H9 (cell line): ENCODE data around the gene FBN3. TPM values are rescaled to one million over a fixed set of nuclear protein-coding genes. Genes with fewer than 3 reads are reported as not detected.

ENCODE experiments used
- DNase-seq: peaks from one replicate; pipeline ENCODE4 v3.0.0-alpha.2; 2017
- H2AFZ ChIP-seq: one replicate; pipeline ENCODE4 v1.6.1; 2013; ENCODE audit warnings: mild to moderate bottlenecking, low read length, control low read depth, moderate library complexity
- H2AK5ac ChIP-seq: 2 replicates; pipeline ENCODE4 v1.6.1; 2013; ENCODE audit warnings: low read length, control low read depth, mixed read lengths; ENCODE audit not compliant: insufficient read length
- H2BK120ac ChIP-seq: one replicate; pipeline ENCODE4 v1.6.1; 2013; ENCODE audit warnings: low read depth, mild to moderate bottlenecking, low read length, control low read depth, inconsistent platforms; ENCODE audit not compliant: poor library complexity, severe bottlenecking
- H2BK12ac ChIP-seq: 2 replicates; pipeline ENCODE4 v1.6.1; 2013; ENCODE audit warnings: low read length, control low read depth, mixed read lengths, low read depth; ENCODE audit not compliant: insufficient read length
- H2BK15ac ChIP-seq: 2 replicates; pipeline ENCODE4 v1.6.1; 2013; ENCODE audit warnings: low read depth, low read length, control low read depth
- H2BK20ac ChIP-seq: one replicate; pipeline ENCODE4 v1.6.1; 2013; ENCODE audit warnings: low read depth, mild to moderate bottlenecking, low read length, control low read depth, inconsistent platforms; ENCODE audit not compliant: poor library complexity, severe bottlenecking
- H2BK5ac ChIP-seq: 2 replicates; pipeline ENCODE4 v1.6.1; 2013; ENCODE audit warnings: low read length, control low read depth, mixed read lengths; ENCODE audit not compliant: insufficient read length
- H3K14ac ChIP-seq: 2 replicates; pipeline ENCODE4 v1.6.1; 2013; ENCODE audit warnings: low read length, control low read depth; ENCODE audit not compliant: insufficient read depth
- H3K18ac ChIP-seq: 2 replicates; pipeline ENCODE4 v1.6.1; 2013; ENCODE audit warnings: low read depth, mild to moderate bottlenecking, mixed read lengths, low read length, control low read depth; ENCODE audit not compliant: insufficient read length
- H3K23ac ChIP-seq: 2 replicates; pipeline ENCODE4 v1.6.1; 2013; ENCODE audit warnings: low read length, control low read depth, mixed read lengths, low read depth; ENCODE audit not compliant: insufficient read length
- H3K23me2 ChIP-seq: 2 replicates; pipeline ENCODE4 v1.6.1; 2013; ENCODE audit warnings: low read depth, mild to moderate bottlenecking, mixed read lengths, low read length, control low read depth; ENCODE audit not compliant: insufficient read length, poor library complexity, severe bottlenecking
- H3K27ac ChIP-seq: 2 replicates; pipeline ENCODE4 v1.5.1; 2013; ENCODE audit warnings: low read length, control low read depth, mixed read lengths, low read depth; ENCODE audit not compliant: insufficient read length
- H3K27me3 ChIP-seq: 2 replicates; pipeline ENCODE4 v1.6.1; 2013; ENCODE audit warnings: low read length, control low read depth, inconsistent platforms; ENCODE audit not compliant: insufficient read depth
- H3K4ac ChIP-seq: 2 replicates; pipeline ENCODE4 v1.6.1; 2013; ENCODE audit warnings: low read depth, mild to moderate bottlenecking, control low read depth, inconsistent platforms, low read length, moderate library complexity
- H3K4me1 ChIP-seq: 2 replicates; pipeline ENCODE4 v1.6.1; 2013; ENCODE audit warnings: low read length, control low read depth, inconsistent platforms; ENCODE audit not compliant: insufficient read depth
- H3K4me2 ChIP-seq: 2 replicates; pipeline ENCODE4 v1.6.1; 2013; ENCODE audit warnings: low read length, control low read depth, mixed read lengths; ENCODE audit not compliant: insufficient read length, insufficient read depth
- H3K56ac ChIP-seq: 2 replicates; pipeline ENCODE4 v1.6.1; 2013; ENCODE audit warnings: low read depth, mild to moderate bottlenecking, mixed read lengths, low read length, control low read depth; ENCODE audit not compliant: insufficient read length
- H3K79me1 ChIP-seq: 2 replicates; pipeline ENCODE4 v1.6.1; 2013; ENCODE audit warnings: low read depth, mild to moderate bottlenecking, moderate library complexity, low read length, control low read depth, inconsistent platforms; ENCODE audit not compliant: insufficient read depth, poor library complexity, severe bottlenecking
- H3K79me2 ChIP-seq: 2 replicates; pipeline ENCODE4 v1.6.1; 2013; ENCODE audit warnings: low read length, control low read depth, inconsistent platforms; ENCODE audit not compliant: insufficient read depth
- H3K9ac ChIP-seq: 2 replicates; pipeline ENCODE4 v1.6.1; 2013; ENCODE audit warnings: low read length, control low read depth, mixed read lengths; ENCODE audit not compliant: insufficient read length; ENCODE audit errors: extremely low read depth
- H3K9me3 ChIP-seq: one replicate; pipeline ENCODE4 v1.6.1; 2013; ENCODE audit warnings: low read depth, low read length, inconsistent platforms; ENCODE audit not compliant: control insufficient read depth
- H3T11ph ChIP-seq: one replicate; pipeline ENCODE4 v1.6.1; 2013; ENCODE audit warnings: mild to moderate bottlenecking, low read length, control low read depth, inconsistent platforms
- H4K20me1 ChIP-seq: one replicate; pipeline ENCODE4 v1.6.1; 2013; ENCODE audit not compliant: control insufficient read depth, insufficient read length, insufficient read depth
- H4K5ac ChIP-seq: 2 replicates; pipeline ENCODE4 v1.6.1; 2013; ENCODE audit warnings: low read depth, mild to moderate bottlenecking, mixed read lengths, low read length, control low read depth; ENCODE audit not compliant: insufficient read length
- H4K8ac ChIP-seq: replicated peaks from 2 replicates; pipeline ENCODE4 v1.6.1; 2013; ENCODE audit warnings: low read length, control low read depth, mixed read lengths, low read depth; ENCODE audit not compliant: insufficient read length
- H4K91ac ChIP-seq: 2 replicates; pipeline ENCODE4 v1.6.1; 2013; ENCODE audit warnings: low read depth, mild to moderate bottlenecking, moderate library complexity, mixed read lengths, low read length, control low read depth; ENCODE audit not compliant: insufficient read length
- H3K27ac Mint-ChIP-seq, 3 experiments: 2 replicates in 2 of 3; 3 replicates in 1 of 3; pipeline ENCODE4 v1.8.0; 2020 to 2021; ENCODE audit warnings: mixed read lengths in 3 of 3, mild to moderate bottlenecking in 1 of 3, moderate library complexity in 1 of 3
- H3K27me3 Mint-ChIP-seq: 2 replicates; pipeline ENCODE4 v1.8.0; 2021; ENCODE audit warnings: low read depth, mild to moderate bottlenecking, moderate library complexity, mixed read lengths
- H3K36me3 Mint-ChIP-seq, 3 experiments: 2 replicates in 2 of 3; 3 replicates in 1 of 3; pipeline ENCODE4 v1.8.0; 2020 to 2021; ENCODE audit warnings: low read depth in 3 of 3, mixed read lengths in 3 of 3; ENCODE audit not compliant: insufficient read depth in 1 of 3
- H3K4me1 Mint-ChIP-seq, 2 experiments: 2 replicates each; pipeline ENCODE4 v1.8.0; 2020; ENCODE audit warnings: mixed read lengths in 2 of 2
- H3K4me3 Mint-ChIP-seq, 2 experiments: 2 replicates in 1 of 2; 3 replicates in 1 of 2; pipeline ENCODE4 v1.8.0; 2020 to 2021; ENCODE audit warnings: mild to moderate bottlenecking in 2 of 2, mixed read lengths in 2 of 2, moderate library complexity in 1 of 2
- H3K9me3 Mint-ChIP-seq, 2 experiments: 2 replicates in 1 of 2; 3 replicates in 1 of 2; pipeline ENCODE4 v1.8.0; 2020; ENCODE audit warnings: mild to moderate bottlenecking in 2 of 2, mixed read lengths in 2 of 2, moderate library complexity in 1 of 2
- CTCF ChIP-seq: fragments of 200-600 bp; sonication (generic); conservative IDR thresholded peaks from 3 replicates; pipeline ENCODE4 v1.8.0; 2021; ENCODE audit warnings: antibody characterized with exemption, mild to moderate bottlenecking
- WGBS: extraction: QIAGEN DNeasy Blood & Tissue Kit; methylation state at CpG from one replicate; pipeline ENCODE4 v1.1.7; 2013; ENCODE audit warnings: missing lambda C conversion rate, low lambda C conversion rate, mixed read lengths; ENCODE audit not compliant: insufficient read length; ENCODE audit errors: extremely low coverage; 5-methylcytosine and 5-hydroxymethylcytosine counted together
- total RNA-seq: library from RNA; stranded (reverse); gene quantifications from 2 replicates; pipeline ENCODE4 v1.2.1, GENCODE V29; 2021

FBN3 gene
- total RNA-seq, 1 experiment from 2014 or later, result 31.0 TPM

DNA sequence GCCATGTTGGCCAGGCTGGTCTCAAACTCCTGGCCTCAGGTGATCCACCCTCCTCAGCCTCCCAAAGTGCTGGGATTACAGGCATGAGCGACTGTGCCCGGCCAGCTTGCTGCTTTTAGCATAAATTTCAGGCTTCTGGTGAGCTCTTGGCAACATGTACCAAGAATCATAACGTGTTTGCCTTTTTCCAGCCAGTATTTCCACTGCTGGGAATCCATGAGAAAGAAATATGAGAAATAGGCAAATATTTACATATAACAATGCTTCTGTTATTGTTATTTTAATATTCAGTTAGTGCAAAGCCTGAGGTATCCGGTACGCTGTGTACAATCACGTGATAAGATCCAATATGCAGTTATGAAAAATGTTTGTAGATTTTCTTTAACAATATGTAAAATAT lies 30.6 kb upstream of the FBN3 start:
- H3K36me3 Mint-ChIP-seq, result no peaks in the 10 kb centered on the region
- no peaks in the 10 kb centered on the region for H3K9me3 ChIP-seq

More for the DNA sequence above, 30.6 kb upstream of the FBN3 start:
- no peaks in the 10 kb centered on the region for H3K9me3 Mint-ChIP-seq
- Histone ChIP-seq H3K9ac (no peak overlapping the region), H3K4me1 (no peaks in the 10 kb centered on the region), H3K27me3 (no peaks in the 10 kb centered on the region), H2BK20ac (no peak overlapping the region), H2BK15ac (no peak overlapping the region), H3K79me1 (no peaks in the 10 kb centered on the region), H3K27ac (no peak overlapping the region), H3K56ac (no peak overlapping the region), H4K5ac (no peak overlapping the region), H4K20me1 (no peaks in the 10 kb centered on the region), H2AK5ac (no peak overlapping the region), H2AFZ (no peak overlapping the region), H3K23ac (no peak overlapping the region), H3K4me2 (no peak overlapping the region), H3K23me2 (no peaks in the 10 kb centered on the region), H2BK12ac (no peak overlapping the region), H3K79me2 (no peaks in the 10 kb centered on the region), H4K8ac (no peak overlapping the region), H3K4ac (no peak overlapping the region), H3K14ac (no peak overlapping the region), H3T11ph (no peak overlapping the region), H2BK120ac (no peak overlapping the region), H2BK5ac (no peak overlapping the region), H3K18ac (no peak overlapping the region), H4K91ac (no peak overlapping the region)
- TF ChIP-seq CTCF, result no peak
- H3K27me3 Mint-ChIP-seq, result no peaks in the 10 kb centered on the region; the same call in 1 of the 2 replicates
- H3K4me1 Mint-ChIP-seq, result no peaks in the 10 kb centered on the region
- DNase-seq, result no peak
- no peak overlapping the region for H3K4me3 Mint-ChIP-seq
- WGBS, result no CpG with 5 or more reads among the region's 6 CpGs
- no peak overlapping the region for H3K27ac Mint-ChIP-seq
